Gastroesophageal sphincter (tissue), 4 donors: ENCODE data around the gene OR52E1. TPM values are rescaled to one million over a fixed set of nuclear protein-coding genes. Genes with fewer than 3 reads are reported as not detected.

Source experiments
- ATAC-seq: fragments of 150-250 bp; one replicate; pipeline ENCODE4 v1.9.1; 2016; ENCODE audit warnings: mild to moderate bottlenecking, moderate library complexity
- H3K27ac ChIP-seq, 4 donors: fragments of 200-600 bp; sonication (generic) in 3 of 4; 1 replicate in 3 of 4; 2 replicates in 1 of 4; pipeline ENCODE4 v1.5.1; 2016 to 2019
- H3K27me3 ChIP-seq: fragments of 200-600 bp; sonication (generic); one replicate; pipeline ENCODE4 v1.5.1; 2019
- H3K36me3 ChIP-seq, 2 donors: fragments of 200-600 bp; sonication (generic); one replicate each; pipeline ENCODE4 v1.5.1; 2019; ENCODE audit warnings: control low read depth in 1 of 2
- H3K4me1 ChIP-seq, 3 donors: fragments of 200-600 bp; sonication (generic); 1 replicate in 2 of 3; 2 replicates in 1 of 3; pipeline ENCODE4 v1.5.1; 2016 to 2019; ENCODE audit warnings: control low read depth in 2 of 3
- H3K4me3 ChIP-seq, 2 donors: fragments of 200-600 bp; sonication (generic); one replicate each; pipeline ENCODE4 v1.5.1; 2019; ENCODE audit warnings: mild to moderate bottlenecking in 1 of 2, moderate library complexity in 1 of 2
- H3K9me3 ChIP-seq, 3 donors: fragments of 200-600 bp; sonication (generic); one replicate each; pipeline ENCODE4 v1.5.1; 2017 to 2019; ENCODE audit warnings: control low read depth in 2 of 3
- CTCF ChIP-seq, 4 experiments: fragments of 200-600 bp in 2 of 4; fragments of 450-650 bp in 2 of 4; sonication (generic) in 1 of 4; IDR thresholded peaks; one replicate each; pipeline ENCODE4 v1.5.1; 2017 to 2019; ENCODE audit warnings: antibody characterized with exemption in 4 of 4, mild to moderate bottlenecking in 2 of 4, moderate library complexity in 2 of 4
- EP300 ChIP-seq: sonication (generic); formaldehyde crosslinking; IDR thresholded peaks from one replicate; pipeline ENCODE4 v1.6.1; 2017; ENCODE audit warnings: antibody characterized with exemption, mild to moderate bottlenecking
- POLR2A ChIP-seq, 2 donors: fragments of 450-650 bp; IDR thresholded peaks; one replicate each; pipeline ENCODE4 v1.6.1; 2017; ENCODE audit warnings: antibody characterized with exemption in 2 of 2, mild to moderate bottlenecking in 2 of 2, moderate library complexity in 1 of 2
- POLR2AphosphoS5 ChIP-seq: sonication (generic); formaldehyde crosslinking; IDR thresholded peaks from one replicate; pipeline ENCODE4 v1.6.1; 2017; ENCODE audit warnings: antibody characterized with exemption
- WGBS, 2 donors: methylation state at CpG; one replicate each; pipeline ENCODE4 v1.1.5; 2018; ENCODE audit warnings: low coverage in 1 of 2; 5-methylcytosine and 5-hydroxymethylcytosine counted together
- total RNA-seq, 4 donors: library from RNA; depleted of rRNA; stranded (reverse); fragments of >200 nt; gene quantifications; one replicate each; pipeline ENCODE4 v1.1.0, GENCODE V29; 2016

OR52E1 gene
- total RNA-seq, 4 donors from 2014 or later: not detected

DNA sequence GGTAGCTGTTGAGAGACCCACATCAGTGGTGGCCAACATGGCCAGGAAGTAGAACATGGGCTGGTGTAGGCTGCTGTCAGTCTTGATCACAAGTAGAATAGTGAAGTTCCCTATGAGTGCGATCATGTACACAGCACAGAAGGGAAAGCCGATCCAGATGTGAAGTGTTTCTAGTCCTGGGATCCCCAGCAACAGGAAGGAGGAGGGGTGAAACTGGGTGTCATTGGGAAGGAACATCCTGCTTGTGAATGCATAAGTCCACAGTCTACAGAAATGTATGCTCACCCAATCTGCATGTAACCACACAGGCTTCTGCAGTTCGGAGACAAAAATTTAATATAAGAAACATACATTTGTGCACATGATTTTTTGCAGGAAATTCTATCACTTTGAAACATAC lies 10.0 kb upstream of the OR52E1 start, which contains the start of gene OR52E2:
Gene OR52E2 (minus strand): TSS at position 237 of the 400 bp plus-strand sequence. CDS start 0 bp downstream, at position 237.
- Histone ChIP-seq H3K36me3 (no peaks in the 10 kb centered on the region), H3K4me3 (no peak within 1 kb of the TSS), H3K9me3 (no peaks in the 10 kb centered on the region), H3K27me3 (peaks cover 6% of the 10 kb centered on the region), H3K27ac (no peak within 1 kb of the TSS), H3K4me1 (no peaks in the 10 kb centered on the region)
- TF ChIP-seq CTCF (IDR thresholded peaks at IDR 0.05): no peak
- TF ChIP-seq POLR2A (IDR thresholded peaks at IDR 0.05): no peak
- TF ChIP-seq EP300: no peak
- WGBS, 2 donors: 83 to 86% methylated on average over 3 of the region's 3 CpGs
- no peak for ATAC-seq

DNA sequence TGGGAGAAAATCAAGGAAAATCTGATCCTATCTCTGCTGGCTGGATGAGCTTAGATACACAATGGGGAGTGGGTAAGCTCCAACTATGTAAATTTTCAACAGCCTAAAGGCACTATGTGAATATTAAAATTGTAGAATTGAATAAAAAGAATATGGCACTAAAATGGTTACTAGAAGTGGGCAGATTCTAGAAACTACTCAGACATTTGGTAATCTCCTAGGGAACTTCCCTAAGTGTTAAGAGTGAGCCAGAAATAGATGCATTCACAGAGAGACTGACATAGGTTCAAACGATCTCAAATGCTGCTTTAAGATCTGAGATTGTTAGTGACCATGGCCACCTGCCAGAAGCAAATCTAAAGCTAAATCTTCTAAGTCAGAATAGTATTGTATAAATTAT lies 4.3 kb upstream of the OR52E1 start:
- Histone ChIP-seq H3K4me1 (no peaks in the 10 kb centered on the region), H3K4me3 (no peak overlapping the region), H3K27me3 (no peaks in the 10 kb centered on the region), H3K27ac (no peak overlapping the region), H3K9me3 (no peaks in the 10 kb centered on the region), H3K36me3 (no peaks in the 10 kb centered on the region)
- TF ChIP-seq EP300 (no peak), POLR2A (IDR thresholded peaks at IDR 0.05) (no peak), POLR2AphosphoS5 (no peak), CTCF (IDR thresholded peaks at IDR 0.05) (no peak)
- no peak for ATAC-seq
- WGBS, 2 donors: 7 to 13% methylated on average over 1 of the region's 1 CpG

DNA sequence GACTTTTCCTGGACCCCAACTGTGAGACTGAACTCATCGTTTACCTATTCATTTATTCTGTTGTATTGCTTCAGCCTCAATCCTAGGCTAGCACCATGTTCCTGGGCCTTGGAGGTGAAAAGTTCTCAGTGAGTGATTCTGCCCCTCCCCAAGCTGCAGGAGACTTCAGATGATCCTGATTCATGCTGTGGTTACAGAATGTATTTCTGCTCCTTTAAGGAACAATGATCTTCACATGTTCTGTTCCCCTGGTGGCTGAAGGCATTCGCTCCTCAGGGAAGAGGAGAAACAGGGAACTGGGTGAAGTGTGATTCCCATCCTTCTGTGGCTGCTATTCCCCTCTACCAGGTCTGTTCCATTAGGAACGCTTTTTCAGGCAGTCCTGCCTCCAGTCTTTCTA lies 2.4 kb downstream of the OR52E1 start:
- 50 to 66% methylated on average over 2 to 3 of the region's 3 CpGs for WGBS, 2 donors
- no peak for TF ChIP-seq CTCF (IDR thresholded peaks at IDR 0.05)
- TF ChIP-seq POLR2AphosphoS5: no peak
- Histone ChIP-seq H3K9me3 (no peaks in the 10 kb centered on the region), H3K4me1 (no peaks in the 10 kb centered on the region), H3K36me3 (no peaks in the 10 kb centered on the region), H3K4me3 (no peak overlapping the region), H3K27me3 (peaks cover 4% of the 10 kb centered on the region), H3K27ac (no peak overlapping the region)
- ATAC-seq: no peak

DNA sequence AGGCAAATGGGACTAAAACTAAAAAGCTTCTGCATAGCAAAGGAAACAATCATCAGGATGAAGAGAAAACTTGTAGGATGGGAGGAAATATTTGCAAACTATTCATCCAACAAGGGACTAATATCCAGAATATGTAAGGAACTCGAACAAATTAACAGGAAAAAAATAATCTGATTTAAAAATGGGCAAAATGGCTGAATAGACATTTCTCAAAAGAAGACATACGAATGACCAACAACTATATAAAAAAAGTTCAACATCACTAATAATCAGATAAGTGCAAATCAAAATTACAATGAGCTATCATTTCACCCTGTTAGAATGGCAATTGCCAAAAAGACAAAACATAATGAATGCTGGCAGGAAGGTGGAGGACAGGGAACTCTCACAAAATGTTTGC lies 12.0 kb downstream of the OR52E1 start:
- Histone ChIP-seq H3K4me3 (no peak overlapping the region), H3K36me3 (no peaks in the 10 kb centered on the region), H3K9me3 (no peaks in the 10 kb centered on the region), H3K27ac (no peak overlapping the region), H3K27me3 (no peaks in the 10 kb centered on the region), H3K4me1 (no peaks in the 10 kb centered on the region)
- no peak for ATAC-seq
- no peak for TF ChIP-seq EP300
- no peak for TF ChIP-seq POLR2A (IDR thresholded peaks at IDR 0.05)
- TF ChIP-seq POLR2AphosphoS5: no peak
- TF ChIP-seq CTCF (IDR thresholded peaks at IDR 0.05): no peak
- WGBS, 2 donors: 50 to 72% methylated on average over 2 of the region's 2 CpGs

- TF ChIP-seq POLR2AphosphoS5 (no peak), CTCF (IDR thresholded peaks at IDR 0.05) (no peak), POLR2A (IDR thresholded peaks at IDR 0.05) (no peak), EP300 (no peak)
- Histone ChIP-seq H3K27me3 (no peaks in the 10 kb centered on the region), H3K36me3 (no peaks in the 10 kb centered on the region), H3K27ac (no peak overlapping the region), H3K4me1 (no peaks in the 10 kb centered on the region), H3K9me3 (no peaks in the 10 kb centered on the region), H3K4me3 (no peak overlapping the region)
- no peak for ATAC-seq
These were observed 14.2 kb downstream of the OR52E1 start for GRCh38 chr11:5083602-5084001.
